BJ (cell line): ENCODE results near the gene MMP24. TPM values are rescaled to one million over a fixed set of nuclear protein-coding genes. Genes with fewer than 3 reads are reported as not detected.

Experiments used
- CTCF ChIA-PET: fragments of 350-600 bp; formaldehyde crosslinking; extraction: SDS; loops from one replicate; lab custom pipeline; 2021; ENCODE audit warnings: antibody characterized with exemption, inconsistent platforms; lab: Yijun Ruan, JAX
- POLR2A ChIA-PET: fragments of 300-600 bp; sonication (Branson Sonifier 250); formaldehyde crosslinking; extraction: SDS; loops from one replicate; lab custom pipeline; 2021; ENCODE audit warnings: antibody characterized with exemption; lab: Charles Lee
- DNase-seq: peaks from one replicate; pipeline ENCODE4 v3.0.0-alpha.2; 2011; ENCODE audit warnings: low read depth
- H3K27me3 ChIP-seq: 2 replicates; pipeline ENCODE4 v1.6.0; 2011; ENCODE audit warnings: low read length; ENCODE audit not compliant: control insufficient read depth, insufficient read depth
- H3K36me3 ChIP-seq: 2 replicates; pipeline ENCODE4 v1.5.1; 2011; ENCODE audit warnings: low read length; ENCODE audit not compliant: control insufficient read depth, insufficient read depth
- H3K4me3 ChIP-seq: 2 replicates; pipeline ENCODE4 v1.5.1; 2011; ENCODE audit warnings: low read depth, mild to moderate bottlenecking, control low read depth, low read length
- CTCF ChIP-seq: IDR thresholded peaks from 2 replicates; pipeline ENCODE4 v1.5.1; 2011; ENCODE audit warnings: low read depth, mild to moderate bottlenecking, control low read depth, inconsistent platforms, low read length, moderate library complexity; ENCODE audit not compliant: insufficient read depth
- polyA plus RNA-seq: library from polyadenylated mRNA; depleted of rRNA; stranded (reverse); fragments of >200 nt; gene quantifications from 2 replicates; pipeline ENCODE4 v1.2.3, GENCODE V29; 2011

The MMP24 gene
- polyA plus RNA-seq, 1 experiment = 2.3 TPM

- CTCF ChIA-PET = interaction anchor here (0.9 to 2.3 kb wide), 5 partner anchors 26 to 309 kb away, joined by 3 to 7 read pairs (median 4); no protein-coding TSS in a partner anchor
- peaks cover 24% of the 10 kb centered on the region for H3K36me3 ChIP-seq
- no peak for TF ChIP-seq CTCF
Observed at GRCh38 chr20:35277127-35277526, 50.6 kb downstream of the MMP24 start.

GRCh38 chr20:35277531-35278395 lies 51.3 kb downstream of the MMP24 start, which contains the start of gene MMP24OS:
Gene MMP24OS (minus strand): TSS chr20:35278122. CDS start chr20:35277929, 193 bp downstream.
- H3K36me3 ChIP-seq = peaks cover 24% of the 10 kb centered on the region

More at GRCh38 chr20:35277127-35277526, 50.6 kb downstream of the MMP24 start:
- DNase-seq = no peak
- H3K27me3 ChIP-seq = no peaks in the 10 kb centered on the region
- H3K4me3 ChIP-seq = peak overlapping the region; percentile 69
- POLR2A ChIA-PET = interaction anchor here (0.6 kb wide), 2 partner anchors 118 to 307 kb away, joined by 5 to 15 read pairs; no protein-coding TSS in a partner anchor

DNA sequence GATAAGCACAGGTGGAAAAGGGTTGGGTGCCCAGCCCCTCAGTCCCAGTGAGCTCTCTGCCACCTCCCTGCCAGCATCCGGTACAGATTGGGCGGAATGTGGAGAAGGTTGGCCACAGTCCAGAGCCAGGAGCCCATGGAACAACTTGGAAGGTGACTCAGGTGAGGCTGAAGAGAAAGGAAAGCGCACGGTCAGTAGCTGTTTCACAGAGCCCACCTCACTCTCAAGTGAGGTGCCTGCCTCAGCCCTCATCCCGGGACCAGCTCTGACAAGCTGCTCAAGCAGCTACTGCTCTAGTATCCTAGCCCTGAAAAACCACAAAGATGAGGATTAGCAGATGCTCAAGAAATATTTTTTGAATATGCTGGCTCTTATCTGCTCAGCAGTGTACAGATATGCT lies 52.5 kb downstream of the MMP24 start:
- TF ChIP-seq CTCF = no peak
- Histone ChIP-seq H3K36me3 (peaks cover 24% of the 10 kb centered on the region), H3K27me3 (no peaks in the 10 kb centered on the region), H3K4me3 (no peak overlapping the region)
- ChIA-PET CTCF (interaction anchor here (2.4 to 2.9 kb wide), 2 partner anchors 10 to 25 kb away, joined by 8 to 12 read pairs; no protein-coding TSS in a partner anchor), POLR2A (no interaction called here)
- DNase-seq = no peak

More at GRCh38 chr20:35277531-35278395, 51.3 kb downstream of the MMP24 start, which contains the start of gene MMP24OS:
- POLR2A ChIA-PET = interaction anchor here (0.6 kb wide), 1 partner anchor 306 kb away, joined by 5 read pairs; no protein-coding TSS in a partner anchor
- CTCF ChIA-PET = interaction anchor here (0.9 to 2.9 kb wide), 7 partner anchors 8 to 309 kb away, joined by 3 to 12 read pairs (median 3); no protein-coding TSS in a partner anchor
- peak; percentile 50 for DNase-seq
- H3K27me3 ChIP-seq = no peaks in the 10 kb centered on the region
- TF ChIP-seq CTCF = peak; percentile 64
- H3K4me3 ChIP-seq = peak within 1 kb of the TSS; percentile 69

DNA sequence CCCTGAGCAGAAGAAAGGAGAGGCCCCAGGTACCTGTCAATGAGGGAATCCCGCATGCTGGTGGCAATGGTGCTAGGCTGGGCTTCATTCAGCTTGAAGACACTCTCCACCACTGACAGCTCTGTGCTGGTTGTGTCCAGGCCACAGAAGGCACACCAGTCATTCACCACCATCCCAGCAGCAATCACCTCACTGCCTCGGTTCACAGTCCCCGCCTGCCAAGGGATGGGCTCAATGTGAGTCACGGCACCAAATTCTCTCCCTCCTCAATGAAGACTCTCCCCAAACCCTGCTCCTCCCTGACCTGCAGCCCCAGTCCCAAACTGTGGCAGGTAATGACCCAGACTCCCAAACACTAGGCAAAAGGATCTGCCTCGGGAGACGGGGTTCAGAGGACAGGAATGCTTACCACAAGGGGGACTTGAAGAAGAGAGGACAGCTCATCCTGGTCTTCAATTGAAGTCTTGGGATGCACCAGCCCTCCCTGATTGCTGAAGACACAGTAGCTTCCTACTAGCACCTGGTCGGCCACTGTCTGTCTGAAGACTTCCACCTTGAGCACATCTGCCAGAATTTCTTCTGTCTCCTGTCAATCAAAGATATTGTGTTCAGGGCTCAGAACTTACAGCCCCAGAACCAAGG lies 53.2 kb downstream of the MMP24 start:
- Histone ChIP-seq H3K36me3 (peaks cover 24% of the 10 kb centered on the region), H3K27me3 (no peaks in the 10 kb centered on the region), H3K4me3 (no peak overlapping the region)
- ChIA-PET CTCF (interaction anchor here (0.7 to 2.9 kb wide), 4 partner anchors 10 to 1803 kb away, joined by 3 to 12 read pairs (median 6); no protein-coding TSS in a partner anchor), POLR2A (no interaction called here)
- no peak for TF ChIP-seq CTCF
- DNase-seq = no peak
